ENCODE measurements around the gene CCL21.

GRCh38 chr9:34684145-34684544 is 25.8 kb downstream of the CCL21 start:
- TF ChIP-seq USF1 (CRISPR knock-in tag; IDR thresholded peaks at IDR 0.05) (no peak), FOXP4 (CRISPR knock-in tag; IDR thresholded peaks at IDR 0.05) (no peak), CTCF (IDR thresholded peaks at IDR 0.05) (no peak)

All from WTC11 (cell line).